ENCODE results near the gene GADD45A. TPM values are rescaled to one million over a fixed set of nuclear protein-coding genes. Genes with fewer than 3 reads are reported as not detected.

Gene GADD45A
- total RNA-seq, 1 donor from 2014 or later = 111 TPM

GRCh38 chr1:67676287-67676686, 8.7 kb upstream of the GADD45A start:
- no peak for DNase-seq (ENCODE audit: low spot score in 2 of 2)
- Histone ChIP-seq H3K4me1 (no peaks in the 10 kb centered on the region), H3K9me3 (no peaks in the 10 kb centered on the region), H3K27ac (no peak overlapping the region), H3K36me3 (no peaks in the 10 kb centered on the region), H3K27me3 (no peaks in the 10 kb centered on the region), H3K4me3 (no peak overlapping the region)
- intact Hi-C loops (cut with DNase I) = no loop called here
- TF ChIP-seq, protein P1, sequence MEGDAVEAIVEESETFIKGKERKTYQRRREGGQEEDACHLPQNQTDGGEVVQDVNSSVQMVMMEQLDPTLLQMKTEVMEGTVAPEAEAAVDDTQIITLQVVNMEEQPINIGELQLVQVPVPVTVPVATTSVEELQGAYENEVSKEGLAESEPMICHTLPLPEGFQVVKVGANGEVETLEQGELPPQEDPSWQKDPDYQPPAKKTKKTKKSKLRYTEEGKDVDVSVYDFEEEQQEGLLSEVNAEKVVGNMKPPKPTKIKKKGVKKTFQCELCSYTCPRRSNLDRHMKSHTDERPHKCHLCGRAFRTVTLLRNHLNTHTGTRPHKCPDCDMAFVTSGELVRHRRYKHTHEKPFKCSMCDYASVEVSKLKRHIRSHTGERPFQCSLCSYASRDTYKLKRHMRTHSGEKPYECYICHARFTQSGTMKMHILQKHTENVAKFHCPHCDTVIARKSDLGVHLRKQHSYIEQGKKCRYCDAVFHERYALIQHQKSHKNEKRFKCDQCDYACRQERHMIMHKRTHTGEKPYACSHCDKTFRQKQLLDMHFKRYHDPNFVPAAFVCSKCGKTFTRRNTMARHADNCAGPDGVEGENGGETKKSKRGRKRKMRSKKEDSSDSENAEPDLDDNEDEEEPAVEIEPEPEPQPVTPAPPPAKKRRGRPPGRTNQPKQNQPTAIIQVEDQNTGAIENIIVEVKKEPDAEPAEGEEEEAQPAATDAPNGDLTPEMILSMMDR (IDR thresholded peaks at IDR 0.05) = no peak

GRCh38 chr1:67676946-67677345, 8.1 kb upstream of the GADD45A start:
- TF ChIP-seq, protein P1 (IDR thresholded peaks at IDR 0.05) = no peak
- no peaks in the 10 kb centered on the region for H3K36me3 ChIP-seq
- H3K4me1 ChIP-seq = no peaks in the 10 kb centered on the region
- H3K4me3 ChIP-seq = no peak overlapping the region
- intact Hi-C loops (cut with DNase I) = no loop called here
- H3K27me3 ChIP-seq = no peaks in the 10 kb centered on the region
- no peaks in the 10 kb centered on the region for H3K9me3 ChIP-seq
- DNase-seq (ENCODE audit: low spot score in 2 of 2) = no peak
- no peak overlapping the region for H3K27ac ChIP-seq

GRCh38 chr1:67677408-67677807, 7.6 kb upstream of the GADD45A start:
- no peak for DNase-seq (ENCODE audit: low spot score in 2 of 2)

GRCh38 chr1:67677930-67678329, 7.1 kb upstream of the GADD45A start:
- H3K27ac ChIP-seq = no peak overlapping the region
- H3K4me1 ChIP-seq = peaks cover under 1 to 1% of the 10 kb centered on the region in 2 donors
- no peaks in the 10 kb centered on the region for H3K36me3 ChIP-seq
- no peak for DNase-seq (ENCODE audit: low spot score in 2 of 2)
- no peak overlapping the region for H3K4me3 ChIP-seq
- no peaks in the 10 kb centered on the region for H3K9me3 ChIP-seq
- TF ChIP-seq, protein P1 (IDR thresholded peaks at IDR 0.05) = no peak
- H3K27me3 ChIP-seq = no peaks in the 10 kb centered on the region
- intact Hi-C loops (cut with DNase I) = no loop called here

More at GRCh38 chr1:67677408-67677807, 7.6 kb upstream of the GADD45A start:
- Histone ChIP-seq H3K4me3 (no peak overlapping the region), H3K9me3 (no peaks in the 10 kb centered on the region), H3K27ac (no peak overlapping the region), H3K4me1 (no peaks in the 10 kb centered on the region), H3K27me3 (no peaks in the 10 kb centered on the region), H3K36me3 (no peaks in the 10 kb centered on the region)
- intact Hi-C loops (cut with DNase I) = no loop called here
- TF ChIP-seq, protein P1 (IDR thresholded peaks at IDR 0.05) = no peak

- Histone ChIP-seq H3K4me1 (peaks cover 3 to 10% of the 10 kb centered on the region in 2 donors), H3K4me3 (no peak overlapping the region), H3K27me3 (no peaks in the 10 kb centered on the region), H3K36me3 (no peaks in the 10 kb centered on the region), H3K27ac (no peak overlapping the region), H3K9me3 (no peaks in the 10 kb centered on the region)
- no peak for DNase-seq (ENCODE audit: low spot score in 2 of 2)
- intact Hi-C loops (cut with DNase I) = loop anchor here (1.0 to 10.0 kb wide), 2 partner anchors 147 to 555 kb away; partner anchors contain the start of gene WLS
- TF ChIP-seq, protein P1 (IDR thresholded peaks at IDR 0.05) = no peak
Observed at GRCh38 chr1:67679691-67680090, 5.3 kb upstream of the GADD45A start.

GRCh38 chr1:67680486-67680885, 4.5 kb upstream of the GADD45A start:
- TF ChIP-seq, protein P1 (IDR thresholded peaks at IDR 0.05) = no peak
- H3K27ac ChIP-seq = no peak overlapping the region
- intact Hi-C loops (cut with DNase I) = loop anchor here (10.0 kb wide), 1 partner anchor 554 kb away; the partner anchor contains the start of gene WLS
- H3K36me3 ChIP-seq = no peaks in the 10 kb centered on the region
- H3K27me3 ChIP-seq = no peaks in the 10 kb centered on the region
- no peak for DNase-seq (ENCODE audit: low spot score in 2 of 2)
- H3K9me3 ChIP-seq = no peaks in the 10 kb centered on the region
- no peak overlapping the region for H3K4me3 ChIP-seq
- peaks cover 3 to 10% of the 10 kb centered on the region in 2 donors for H3K4me1 ChIP-seq
